ENCODE data around the gene RORC. TPM values are rescaled to one million over a fixed set of nuclear protein-coding genes. Genes with fewer than 3 reads are reported as not detected.

RORC gene
- polyA plus RNA-seq, 1 donor, result 8.7 TPM

DNA sequence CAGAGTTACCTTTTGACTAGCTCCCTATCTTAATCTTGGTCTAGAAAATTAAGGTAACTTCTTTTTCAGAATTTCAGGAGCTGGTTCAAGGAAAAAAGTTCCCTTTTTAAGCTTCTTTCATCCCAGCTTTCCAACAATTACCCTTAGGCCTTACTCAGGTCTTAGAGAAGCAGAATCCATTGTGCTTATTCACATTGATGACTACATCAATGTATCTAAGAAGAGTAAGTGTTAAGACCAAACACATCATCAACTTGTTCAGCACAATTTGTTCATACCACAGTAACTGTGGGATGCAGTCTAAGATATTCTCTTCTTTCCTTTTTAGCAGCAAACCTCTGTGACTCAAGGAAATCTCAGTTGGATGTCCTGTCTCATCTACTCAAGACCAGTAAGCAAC lies 72.4 kb downstream of the RORC start:
- Histone ChIP-seq H3K4me3 (ENCODE audit: low read length) (no peak overlapping the region), H3K27me3 (ENCODE audit: control insufficient read depth, insufficient read depth, low read length) (no peaks in the 10 kb centered on the region), H3K27ac (ENCODE audit: low read length) (no peak overlapping the region), H3K36me3 (ENCODE audit: control insufficient read depth, insufficient read depth, low read length) (peaks cover 28% of the 10 kb centered on the region), H3K9me3 (ENCODE audit: control insufficient read depth, low read depth, low read length) (no peaks in the 10 kb centered on the region), H3K4me1 (ENCODE audit: control insufficient read depth, insufficient read depth, low read length) (no peaks in the 10 kb centered on the region)
- no peak for DNase-seq

DNA sequence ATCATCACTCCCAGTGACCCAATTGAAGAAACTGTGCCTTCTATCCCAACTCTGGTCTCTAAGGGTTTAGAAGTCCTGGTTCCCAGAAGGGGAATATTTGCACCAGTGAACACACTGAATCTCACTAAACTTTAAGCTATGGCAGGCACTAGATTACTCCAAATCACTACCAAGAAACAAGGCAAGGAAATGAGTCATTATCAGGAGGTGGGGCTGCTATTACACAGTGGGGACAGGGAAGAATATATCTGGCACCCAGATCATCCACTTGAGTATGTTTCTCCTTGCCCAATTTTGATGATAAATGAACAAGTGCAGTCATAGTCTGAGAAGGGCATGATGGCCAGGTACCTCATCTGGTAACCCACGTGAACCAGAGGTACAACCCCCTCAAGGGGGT lies 75.3 kb downstream of the RORC start:
- Histone ChIP-seq H3K36me3 (ENCODE audit: control insufficient read depth, insufficient read depth, low read length) (peaks cover 22% of the 10 kb centered on the region), H3K4me1 (ENCODE audit: control insufficient read depth, insufficient read depth, low read length) (no peaks in the 10 kb centered on the region), H3K4me3 (ENCODE audit: low read length) (no peak overlapping the region), H3K27me3 (ENCODE audit: control insufficient read depth, insufficient read depth, low read length) (no peaks in the 10 kb centered on the region), H3K9me3 (ENCODE audit: control insufficient read depth, low read depth, low read length) (no peaks in the 10 kb centered on the region), H3K27ac (ENCODE audit: low read length) (no peak overlapping the region)
- WGBS (ENCODE audit: insufficient coverage, low lambda C conversion rate), result no CpG with 5 or more reads among the region's 1 CpG
- DNase-seq, result no peak

Other genes starting within 250 kb of the RORC start
- gene SNX27, start 219.8 kb downstream of the RORC start, polyA plus RNA-seq, result 20.0 TPM
- gene CELF3, start 115.0 kb downstream of the RORC start, polyA plus RNA-seq, result 57.1 TPM
- gene RIIAD1, start 110.3 kb downstream of the RORC start, polyA plus RNA-seq, result 13.5 TPM
- 58.3 TPM for gene MRPL9, start 68.3 kb downstream of the RORC start, polyA plus RNA-seq
- 4.2 TPM for gene TDRKH, start 41.3 kb downstream of the RORC start, polyA plus RNA-seq
- gene LINGO4, start 26.4 kb downstream of the RORC start, polyA plus RNA-seq, result 0.81 TPM
- 0.78 TPM for gene C2CD4D, start 8.0 kb upstream of the RORC start, polyA plus RNA-seq
- 0.45 TPM for gene THEM5, start 21.9 kb upstream of the RORC start, polyA plus RNA-seq
- 40.7 TPM for gene THEM4, start 77.7 kb upstream of the RORC start, polyA plus RNA-seq
- gene S100A10, start 162.1 kb upstream of the RORC start, polyA plus RNA-seq, result 877 TPM
- gene S100A11, start 205.2 kb upstream of the RORC start, polyA plus RNA-seq, result 314 TPM